ENCODE results near the gene ICA1.
"Not testable (repeated sequence)": the region's sequence is repeated elsewhere in the genome, so short reads cannot be mapped to it uniquely, and the experiment has no call there.

Gene ICA1

GRCh38 chr7:8261711-8262695, at the start of gene ICA1:
ICA1 (minus strand) TSS chr7:8262167; CDS start chr7:8235926, 26,241 bp downstream.
- DNase-seq, result no peak

- no peak for DNase-seq
Observed at GRCh38 chr7:8310876-8311275, 48.9 kb upstream of the ICA1 start.

- DNase-seq, result no peak
Observed at GRCh38 chr7:8305625-8306388, 43.8 kb upstream of the ICA1 start.

- DNase-seq, result no peak
Observed at GRCh38 chr7:8305104-8305503, 43.1 kb upstream of the ICA1 start.

- no peak for DNase-seq
Observed at GRCh38 chr7:8303904-8304528, 42.0 kb upstream of the ICA1 start.

GRCh38 chr7:8297023-8297422, 35.1 kb upstream of the ICA1 start:
- not testable (repeated sequence) for DNase-seq

GRCh38 chr7:8296362-8296659, 34.3 kb upstream of the ICA1 start:
- DNase-seq, result no peak

- no peak for DNase-seq
Observed at GRCh38 chr7:8295638-8296361, 33.8 kb upstream of the ICA1 start.

- DNase-seq, result no peak
Observed at GRCh38 chr7:8291397-8292141, 29.6 kb upstream of the ICA1 start.

- DNase-seq, result no peak
Observed at GRCh38 chr7:8290645-8291308, 28.8 kb upstream of the ICA1 start.

- DNase-seq, result no peak
Observed at GRCh38 chr7:8286118-8286517, 24.2 kb upstream of the ICA1 start.

- DNase-seq, result no peak
Observed at GRCh38 chr7:8285155-8285554, 23.2 kb upstream of the ICA1 start.

- no peak for DNase-seq
Observed at GRCh38 chr7:8284606-8285005, 22.6 kb upstream of the ICA1 start.

- DNase-seq, result no peak
Observed at GRCh38 chr7:8283968-8284367, 22.0 kb upstream of the ICA1 start.

GRCh38 chr7:8282871-8283270, 20.9 kb upstream of the ICA1 start:
- DNase-seq, result no peak

GRCh38 chr7:8282162-8282561, 20.2 kb upstream of the ICA1 start:
- DNase-seq, result no peak

GRCh38 chr7:8278183-8278582, 16.2 kb upstream of the ICA1 start:
- DNase-seq, result no peak

- DNase-seq, result no peak
Observed at GRCh38 chr7:8277394-8277982, 15.5 kb upstream of the ICA1 start.

- no peak for DNase-seq
Observed at GRCh38 chr7:8274589-8274988, 12.6 kb upstream of the ICA1 start.

GRCh38 chr7:8271960-8272359, 10.0 kb upstream of the ICA1 start:
- DNase-seq, result no peak

GRCh38 chr7:8263048-8263447, 1.1 kb upstream of the ICA1 start:
- DNase-seq, result no peak

Measured in activated effector memory CD4-positive, alpha-beta T cell treated with Interleukin-2 at 50 U/mL for 16 hours (primary cell).